AG04449 (cell line): Measurements from ENCODE around the gene TIE1.

Source experiments
- CTCF ChIA-PET: fragments of 350-600 bp; formaldehyde crosslinking; extraction: SDS; loops from one replicate; lab custom pipeline; 2021; ENCODE audit warnings: antibody characterized with exemption; lab: Yijun Ruan, JAX
- POLR2A ChIA-PET: fragments of 400-600, 350-600 bp; formaldehyde crosslinking; extraction: SDS; loops from one replicate; lab custom pipeline; 2020; ENCODE audit warnings: antibody characterized with exemption, inconsistent platforms; lab: Yijun Ruan, JAX
- DNase-seq: peaks from one replicate; pipeline ENCODE4 v3.0.0-alpha.2; 2010; ENCODE audit warnings: low read depth, low spot score
- H3K4me3 ChIP-seq: 2 replicates; pipeline ENCODE4 v1.5.1; 2011; ENCODE audit warnings: low read depth, mild to moderate bottlenecking, control low read depth, low read length
- CTCF ChIP-seq: IDR thresholded peaks from one replicate; pipeline ENCODE4 v1.5.1; 2011; ENCODE audit warnings: mild to moderate bottlenecking, moderate library complexity, low read length, control low read depth, inconsistent platforms; ENCODE audit not compliant: insufficient read depth; ENCODE audit errors: missing control alignments

TIE1 gene

GRCh38 chr1:43288785-43289706 lies 11.7 kb upstream of the TIE1 start:
- no peak overlapping the region for H3K4me3 ChIP-seq
- POLR2A ChIA-PET, result no interaction called here
- CTCF ChIA-PET, result interaction anchor here (0.7 kb wide), 1 partner anchor 9 kb away, joined by 3 read pairs; no protein-coding TSS in a partner anchor
- no peak for TF ChIP-seq CTCF
- no peak for DNase-seq

GRCh38 chr1:43292216-43292615 lies 8.6 kb upstream of the TIE1 start:
- TF ChIP-seq CTCF, result no peak
- ChIA-PET CTCF (no interaction called here), POLR2A (no interaction called here)
- no peak for DNase-seq
- H3K4me3 ChIP-seq, result no peak overlapping the region

- TF ChIP-seq CTCF, result no peak
- POLR2A ChIA-PET, result no interaction called here
- CTCF ChIA-PET, result interaction anchor here (1.0 kb wide), 1 partner anchor 24 kb away, joined by 3 read pairs; no protein-coding TSS in a partner anchor
- DNase-seq, result no peak
- H3K4me3 ChIP-seq, result no peak overlapping the region
Measured at GRCh38 chr1:43292679-43293078, 8.1 kb upstream of the TIE1 start.

DNA sequence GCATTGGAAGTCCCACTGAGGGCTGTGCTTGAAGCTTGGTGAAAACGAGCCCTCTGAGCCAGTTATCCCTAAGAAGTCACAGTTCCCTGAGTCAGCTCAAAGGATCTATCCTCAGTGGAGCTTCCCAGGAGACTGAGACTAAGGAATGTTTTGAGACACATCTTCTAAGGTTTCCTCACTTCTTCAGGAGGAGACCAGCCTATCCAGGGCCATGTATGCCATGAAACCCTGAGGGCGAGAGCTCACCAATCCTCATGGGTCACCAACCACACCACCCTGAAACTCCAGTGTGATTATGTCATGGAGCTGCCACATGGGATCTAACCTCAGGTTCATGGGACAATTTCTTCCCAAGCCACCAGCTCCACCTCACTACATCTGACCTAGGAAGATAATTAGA lies 7.6 kb upstream of the TIE1 start:
- H3K4me3 ChIP-seq, result no peak overlapping the region
- ChIA-PET POLR2A (no interaction called here), CTCF (interaction anchor here (1.0 kb wide), 1 partner anchor 23 kb away, joined by 3 read pairs; no protein-coding TSS in a partner anchor)
- no peak for TF ChIP-seq CTCF
- no peak for DNase-seq

GRCh38 chr1:43293896-43294760 lies 6.7 kb upstream of the TIE1 start:
- TF ChIP-seq CTCF, result no peak
- DNase-seq, result no peak
- CTCF ChIA-PET, result interaction anchor here (1.0 kb wide), 1 partner anchor 23 kb away, joined by 3 read pairs; no protein-coding TSS in a partner anchor
- no peak overlapping the region for H3K4me3 ChIP-seq
- POLR2A ChIA-PET, result no interaction called here

DNA sequence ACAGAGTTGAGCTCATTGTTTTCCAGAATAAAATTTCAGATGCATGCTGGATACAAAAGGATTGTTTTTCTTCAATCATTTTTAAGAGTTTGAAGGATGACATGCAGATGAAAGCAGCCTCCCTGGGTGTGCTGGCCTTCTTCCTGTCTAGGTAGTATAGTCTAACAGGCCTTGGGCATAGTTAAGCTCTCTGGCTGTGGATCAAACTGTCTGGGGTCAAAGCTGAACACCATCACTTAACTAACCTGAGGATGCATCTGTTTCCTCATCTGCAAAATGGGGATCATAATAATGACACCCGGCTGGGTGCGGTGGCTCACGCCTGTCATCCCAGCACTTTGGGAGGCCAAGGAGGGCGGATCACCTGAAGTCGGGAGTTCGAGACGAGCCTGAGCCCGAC lies 6.0 kb upstream of the TIE1 start:
- no peak for TF ChIP-seq CTCF
- no peak for DNase-seq
- CTCF ChIA-PET, result no interaction called here
- H3K4me3 ChIP-seq, result no peak overlapping the region
- POLR2A ChIA-PET, result no interaction called here
